Activated naive CD8-positive, alpha-beta T cell treated with anti-CD3 and anti-CD28 coated beads, Interleukin-2, amount 50 U/mL, for 16 hours (primary cell): ENCODE data around the gene ISOC2.

Source experiments
- DNase-seq: peaks from one replicate; pipeline ENCODE4 v3.0.0-alpha.2; 2020; ENCODE audit warnings: low read depth, low spot score

The ISOC2 gene

GRCh38 chr19:55489711-55490477 lies 28.5 kb upstream of the ISOC2 start:
- DNase-seq, result no peak

- no peak for DNase-seq
Observed at GRCh38 chr19:55488986-55489710, 27.7 kb upstream of the ISOC2 start.

GRCh38 chr19:55487924-55488687 lies 26.7 kb upstream of the ISOC2 start, which contains the start of gene SSC5D:
SSC5D (plus strand) TSS chr19:55488436; CDS start chr19:55488590, 154 bp downstream.
- DNase-seq, result no peak

GRCh38 chr19:55486971-55487923 lies 25.8 kb upstream of the ISOC2 start:
- DNase-seq, result no peak

GRCh38 chr19:55486043-55486970 lies 24.9 kb upstream of the ISOC2 start:
- no peak for DNase-seq

- DNase-seq, result no peak
Observed at GRCh38 chr19:55485439-55486011, 24.1 kb upstream of the ISOC2 start.

GRCh38 chr19:55484593-55485438 lies 23.4 kb upstream of the ISOC2 start, which contains the start of gene NAT14:
NAT14 (plus strand) TSS chr19:55485188; CDS start chr19:55485709, 521 bp downstream.
- DNase-seq, result peak; percentile 21

- DNase-seq, result no peak
Observed at GRCh38 chr19:55483706-55484592, 22.5 kb upstream of the ISOC2 start.

GRCh38 chr19:55482967-55483705 lies 21.7 kb upstream of the ISOC2 start:
- no peak for DNase-seq

GRCh38 chr19:55482156-55482961 lies 20.9 kb upstream of the ISOC2 start:
- DNase-seq, result no peak

GRCh38 chr19:55481794-55482155 lies 20.3 kb upstream of the ISOC2 start:
- DNase-seq, result no peak

GRCh38 chr19:55481148-55481793 lies 19.8 kb upstream of the ISOC2 start:
- DNase-seq, result no peak

GRCh38 chr19:55479451-55480230 lies 18.2 kb upstream of the ISOC2 start:
- no peak for DNase-seq

- DNase-seq, result no peak
Observed at GRCh38 chr19:55479045-55479444, 17.6 kb upstream of the ISOC2 start.

- DNase-seq, result no peak
Observed at GRCh38 chr19:55478364-55478763, 16.9 kb upstream of the ISOC2 start.
